COLO668 (cell line): Measurements from ENCODE around the gene KRT2.
"Not testable (repeated sequence)": the region's sequence is repeated elsewhere in the genome, so short reads cannot be mapped to it uniquely, and the experiment has no call there.

Source experiments
- DNase-seq: peaks from one replicate; lab custom pipeline; 2025; ENCODE audit not compliant: unreplicated experiment; lab: John Stamatoyannopoulos, UW

Gene KRT2

GRCh38 chr12:52685406-52685890, 33.4 kb upstream of the KRT2 start:
- no peak for DNase-seq

GRCh38 chr12:52684431-52684830, 32.4 kb upstream of the KRT2 start:
- DNase-seq = no peak

DNA sequence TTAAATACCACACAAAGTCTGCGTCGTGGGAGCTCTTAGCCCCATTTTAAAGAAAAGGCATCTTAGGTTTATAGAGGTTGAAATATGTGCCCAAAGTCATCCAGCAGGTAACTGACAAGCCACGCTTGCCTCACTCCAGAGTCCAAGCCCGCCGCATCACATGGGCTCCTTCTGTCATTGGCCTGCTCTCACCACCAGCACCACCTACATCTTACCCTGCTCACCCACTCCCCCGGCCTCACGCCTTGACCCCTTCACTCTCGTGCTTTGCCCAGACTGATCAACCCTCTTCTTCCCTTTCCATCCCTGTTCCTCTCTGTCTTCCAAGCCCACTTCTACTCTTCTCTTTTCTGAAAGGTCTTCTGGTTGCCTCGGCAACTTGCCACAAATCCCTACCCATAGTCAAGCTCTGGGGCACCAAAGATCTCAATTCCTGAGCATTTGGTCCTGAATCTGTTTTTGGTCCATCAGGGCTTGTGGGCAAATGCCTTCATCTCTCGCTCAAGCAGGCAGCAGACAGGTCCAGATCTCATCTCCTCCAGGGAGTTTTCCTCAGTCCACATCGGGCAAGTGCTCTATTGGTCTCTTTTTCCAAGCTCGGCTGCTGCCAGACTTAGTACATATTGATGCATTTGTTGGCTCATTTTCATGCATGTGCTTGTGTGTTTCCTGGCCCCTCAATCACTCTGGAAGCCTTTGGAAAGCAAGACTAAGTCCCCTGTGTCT, 31.7 kb upstream of the KRT2 start:
- DNase-seq = no peak

DNA sequence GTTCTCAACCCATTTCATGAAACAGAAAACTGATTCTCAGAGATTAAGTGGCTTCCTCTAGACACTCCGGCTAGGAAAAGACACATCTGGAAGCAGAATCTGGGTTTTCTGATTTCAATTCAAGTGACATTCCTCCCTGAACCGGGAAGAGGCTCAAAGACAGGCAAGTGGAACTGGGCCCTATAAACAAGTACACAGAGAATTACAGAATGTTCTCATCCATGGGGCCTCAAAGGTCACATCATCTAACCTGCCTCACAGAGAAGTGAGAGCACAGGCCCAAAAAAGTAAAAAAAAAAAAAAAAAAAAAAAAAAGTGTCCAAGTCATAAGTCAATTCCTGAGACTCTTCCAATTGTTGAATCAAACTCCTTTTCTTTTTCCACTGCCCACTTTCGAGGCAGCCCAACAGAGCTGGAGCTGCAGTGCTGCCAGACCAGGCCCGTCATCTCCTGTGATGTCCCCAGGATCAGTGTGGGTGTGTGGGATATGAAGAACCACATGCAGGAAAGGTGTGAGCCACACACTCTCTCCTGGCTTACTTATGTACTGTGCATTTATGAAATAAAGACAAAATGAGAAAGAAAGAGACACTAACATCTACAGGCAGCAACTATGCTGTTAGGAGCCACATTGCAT, 31.0 kb upstream of the KRT2 start:
- no peak for DNase-seq

DNA sequence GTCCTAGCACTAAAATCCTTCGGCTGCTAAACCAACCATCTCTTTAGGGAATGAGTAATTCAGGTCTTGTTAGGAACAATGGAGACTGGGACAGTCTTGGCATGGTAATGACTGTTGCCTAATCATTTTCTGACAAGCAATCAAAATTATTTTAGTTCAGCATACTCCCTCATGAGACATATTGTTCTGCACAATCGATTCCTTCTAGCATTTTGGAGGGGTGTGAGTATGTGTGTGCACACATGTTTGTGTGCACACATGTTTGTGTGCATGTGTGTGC, 30.3 kb upstream of the KRT2 start:
- DNase-seq = no peak

DNA sequence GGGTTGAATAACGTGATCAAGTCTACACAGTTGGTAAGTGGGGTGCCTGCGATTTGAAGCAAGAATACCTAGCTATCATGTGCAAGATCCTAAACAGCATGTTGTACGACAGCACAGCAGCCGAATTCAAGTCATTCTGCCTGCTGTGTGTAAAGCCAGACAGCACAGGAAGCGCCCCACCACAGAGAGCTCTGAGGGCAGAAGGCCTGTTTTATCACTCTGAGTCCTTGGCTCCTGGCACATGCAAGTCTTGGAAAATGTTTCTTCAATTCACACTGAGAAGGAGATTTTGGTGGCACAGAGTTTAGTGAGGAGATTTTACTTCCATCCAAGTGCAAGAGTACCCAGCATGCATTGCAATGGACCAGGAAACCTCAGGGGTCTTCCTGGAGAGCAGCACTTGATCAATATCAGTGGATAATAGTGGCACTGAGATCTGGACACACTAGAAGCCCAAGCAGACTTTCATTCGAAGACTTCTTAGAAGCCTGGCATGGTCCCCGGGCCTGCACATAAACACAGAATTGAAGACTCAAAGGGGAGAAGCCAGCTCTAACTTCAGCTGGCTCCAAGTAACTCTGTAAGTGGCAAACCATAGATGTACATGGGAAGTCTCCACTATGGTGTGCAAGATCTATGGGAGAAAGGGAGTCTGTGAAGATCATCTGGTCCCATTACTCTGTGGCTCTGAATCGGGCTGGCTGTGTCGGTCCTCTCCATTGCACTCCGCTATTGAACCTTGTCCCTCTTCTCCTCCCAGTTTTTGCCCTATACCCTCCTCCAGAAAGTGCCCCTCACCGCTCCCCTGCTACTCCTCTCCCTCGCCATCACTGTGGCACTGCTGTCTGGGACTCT, 29.7 kb upstream of the KRT2 start:
- DNase-seq = no peak

GRCh38 chr12:52680363-52680762, 28.4 kb upstream of the KRT2 start, which contains the start of gene KRT1:
Gene KRT1 (minus strand): TSS chr12:52680407. CDS start chr12:52680348, 59 bp downstream.
- no peak for DNase-seq

DNA sequence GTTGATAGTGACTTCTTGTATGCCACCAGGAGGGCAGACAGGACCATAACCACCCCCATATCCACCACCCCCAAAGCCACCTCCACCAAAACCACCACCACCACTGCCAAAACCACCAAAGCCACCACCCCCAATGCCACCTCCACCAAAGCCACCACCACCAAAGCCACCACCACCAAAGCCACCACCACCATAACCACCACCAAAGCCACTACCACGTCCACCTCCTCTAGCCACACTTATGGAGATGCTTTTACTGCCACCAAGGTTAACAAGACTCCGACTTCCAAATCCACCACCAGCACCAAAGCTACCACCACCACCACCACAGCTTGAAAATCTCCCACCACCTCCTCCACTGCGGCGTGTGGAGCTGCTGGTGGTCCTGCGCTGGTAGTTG, 27.9 kb upstream of the KRT2 start:
- no peak for DNase-seq

GRCh38 chr12:52677671-52678070, 25.7 kb upstream of the KRT2 start:
- DNase-seq = no peak

GRCh38 chr12:52677126-52677525, 25.1 kb upstream of the KRT2 start:
- DNase-seq = no peak

GRCh38 chr12:52676163-52676562, 24.2 kb upstream of the KRT2 start:
- no peak for DNase-seq

DNA sequence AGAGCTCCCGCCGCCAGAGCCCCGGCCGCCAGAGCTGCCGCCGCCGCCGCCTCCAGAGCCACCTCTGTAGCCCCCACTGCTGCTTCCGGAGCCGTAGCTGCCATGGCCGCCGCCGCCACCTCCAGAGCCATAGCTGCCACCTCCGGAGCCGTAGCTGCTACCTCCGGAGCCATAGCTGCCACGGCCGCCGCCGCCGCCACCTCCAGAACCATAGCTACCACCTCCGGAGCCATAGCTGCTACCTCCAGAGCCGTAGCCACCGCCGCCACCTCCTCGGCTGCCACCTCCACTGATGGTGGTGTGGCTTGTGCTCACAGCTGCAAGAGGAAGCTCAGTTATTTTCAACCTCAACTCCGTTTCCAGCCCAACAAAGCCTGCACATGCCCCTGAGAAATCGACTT, 23.3 kb upstream of the KRT2 start:
- DNase-seq = no peak

DNA sequence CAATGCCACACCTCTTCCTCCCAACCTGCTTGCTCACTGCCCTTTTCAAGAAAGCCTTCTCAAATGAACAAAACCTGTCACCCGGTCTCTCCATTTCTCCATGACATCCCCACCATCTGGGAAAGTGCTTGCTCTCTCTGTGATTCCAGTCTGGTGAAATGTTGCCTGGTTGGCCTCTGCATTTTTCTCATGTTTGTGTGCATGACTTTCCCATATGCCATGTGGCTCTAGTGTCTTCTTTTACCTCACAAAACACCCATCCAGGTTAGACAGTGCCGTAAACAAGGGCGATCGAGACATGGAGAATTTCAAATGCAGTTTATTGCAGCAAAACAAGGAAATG, 22.4 kb upstream of the KRT2 start:
- no peak for DNase-seq

- no peak for DNase-seq
These were observed 21.9 kb upstream of the KRT2 start for GRCh38 chr12:52673713-52674432.

- DNase-seq = no peak
These were observed 21.2 kb upstream of the KRT2 start for GRCh38 chr12:52673217-52673616.

DNA sequence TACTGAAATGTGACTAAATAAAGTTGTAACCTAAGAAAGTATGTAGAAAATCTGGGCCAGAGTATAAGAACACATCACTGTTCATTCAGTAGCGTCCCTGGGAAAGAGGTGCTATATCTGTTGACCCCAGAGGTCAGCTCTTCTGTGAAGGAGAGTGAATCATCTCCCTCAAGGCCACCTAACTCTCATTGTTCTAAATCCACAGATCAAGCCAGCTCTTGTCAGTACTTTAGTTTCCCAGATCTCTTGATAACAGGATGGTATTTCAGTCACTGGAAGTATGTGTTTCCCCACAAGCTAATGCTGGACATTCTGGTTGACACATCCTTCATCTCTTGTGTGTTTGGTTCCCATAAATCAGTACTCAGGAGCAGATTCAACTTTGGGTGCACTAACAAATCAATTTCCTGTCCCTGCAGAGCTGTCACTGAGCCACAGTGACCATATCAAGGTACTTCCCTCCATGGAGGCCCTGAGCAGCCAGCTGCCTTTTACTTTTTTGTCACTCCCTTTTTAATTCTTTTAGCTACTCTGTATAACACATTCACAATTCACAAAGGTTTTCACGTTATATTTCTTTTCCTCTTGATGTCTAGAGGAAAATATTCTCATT, 20.4 kb upstream of the KRT2 start:
- no peak for DNase-seq

- DNase-seq = no peak
These were observed 18.9 kb upstream of the KRT2 start for GRCh38 chr12:52670961-52671360.

GRCh38 chr12:52670506-52670905, 18.5 kb upstream of the KRT2 start:
- no peak for DNase-seq

DNA sequence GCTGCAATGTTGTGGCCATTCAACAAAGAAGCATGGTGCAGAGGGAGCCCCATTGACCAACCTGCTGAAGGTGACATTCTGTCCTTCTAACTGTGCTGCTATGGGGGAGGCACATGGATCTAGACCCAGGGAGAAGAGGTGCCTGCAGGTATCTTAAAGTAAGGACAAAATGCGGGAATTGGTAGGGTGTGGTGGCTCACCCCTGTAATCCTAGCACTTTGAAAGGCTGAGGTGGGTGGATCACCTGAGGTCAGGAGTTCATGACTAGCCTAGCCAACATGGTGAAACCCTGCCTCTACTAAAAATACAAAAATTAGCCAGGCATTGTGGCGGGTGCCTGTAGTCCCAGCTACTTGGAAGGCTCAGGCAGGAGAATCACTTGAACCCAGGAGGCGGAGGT, 17.9 kb upstream of the KRT2 start:
- not testable (repeated sequence) for DNase-seq

DNA sequence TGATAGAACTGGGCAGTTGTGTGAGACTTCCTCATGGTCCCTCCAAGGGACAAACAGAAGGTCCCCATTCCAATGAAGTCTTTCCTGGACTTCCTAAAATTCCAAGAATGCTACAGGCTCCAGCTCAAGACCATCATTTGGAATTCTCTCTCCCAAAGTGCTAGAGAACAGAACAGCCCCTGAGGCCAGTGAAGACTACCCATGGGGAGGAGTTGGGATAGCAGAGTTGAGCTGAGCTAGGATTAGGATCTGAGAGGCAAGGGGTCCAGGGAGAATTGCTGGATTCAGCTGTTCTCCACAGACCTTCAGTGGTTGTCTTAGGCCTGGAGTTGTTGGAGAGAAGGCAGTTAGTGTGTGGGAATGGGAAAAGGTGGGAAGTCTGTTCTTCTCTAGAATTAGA, 17.4 kb upstream of the KRT2 start:
- DNase-seq = no peak

DNA sequence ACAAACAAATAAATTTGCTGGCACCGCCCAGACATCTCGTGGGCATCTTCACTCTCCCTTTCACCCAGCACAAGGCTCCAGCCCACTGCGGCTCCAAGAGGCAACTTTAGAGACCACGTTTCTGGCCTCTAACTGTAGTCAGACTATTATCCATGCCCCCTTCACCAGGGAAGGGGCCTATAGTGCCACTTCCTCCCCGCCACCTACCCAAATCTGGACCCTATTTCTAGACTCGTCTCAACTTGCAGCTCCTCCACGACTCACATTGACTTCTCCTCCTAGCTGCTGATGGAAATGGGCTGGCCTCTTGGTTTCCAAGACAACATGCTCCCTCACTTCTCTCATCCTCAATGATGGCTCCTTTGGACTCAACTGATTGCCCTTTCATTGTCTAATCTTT, 15.9 kb upstream of the KRT2 start:
- no peak for DNase-seq
